Activated T-helper 1 cell treated with anti-CD3 and anti-CD28 coated beads, Interleukin-2, amount 50 U/mL, for 16 hours (primary cell): ENCODE data around the gene RABEPK.
"Not testable (repeated sequence)": the region's sequence is repeated elsewhere in the genome, so short reads cannot be mapped to it uniquely, and the experiment has no call there.

Source experiments
- DNase-seq, 2 donors: peaks; one replicate each; pipeline ENCODE4 v3.0.0-alpha.2; 2020; ENCODE audit warnings: low read depth in 1 of 2, low spot score in 1 of 2

The RABEPK gene

DNA sequence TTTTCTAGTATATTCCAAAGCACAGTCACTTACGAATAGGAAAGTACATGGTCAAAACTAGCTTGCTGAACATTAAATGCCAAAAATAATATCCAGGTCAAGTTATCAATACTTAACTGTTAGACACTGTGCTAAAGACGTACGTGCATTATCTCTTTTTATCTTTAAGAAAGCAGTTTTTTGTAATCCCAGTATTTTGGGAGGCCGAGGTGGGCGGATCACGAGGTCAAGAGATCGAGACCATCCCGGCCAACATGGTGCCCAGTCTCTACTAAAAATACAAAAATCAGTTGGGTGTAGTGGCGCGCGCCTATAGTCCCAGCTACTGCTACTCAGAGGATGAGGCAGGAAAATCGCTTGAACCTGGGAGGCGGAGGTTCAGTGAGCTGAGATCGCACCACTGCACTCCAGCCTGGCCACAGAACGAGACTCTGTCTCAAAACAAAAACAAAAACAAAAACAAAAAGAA lies 43.5 kb downstream of the RABEPK start:
- no peak for DNase-seq

DNA sequence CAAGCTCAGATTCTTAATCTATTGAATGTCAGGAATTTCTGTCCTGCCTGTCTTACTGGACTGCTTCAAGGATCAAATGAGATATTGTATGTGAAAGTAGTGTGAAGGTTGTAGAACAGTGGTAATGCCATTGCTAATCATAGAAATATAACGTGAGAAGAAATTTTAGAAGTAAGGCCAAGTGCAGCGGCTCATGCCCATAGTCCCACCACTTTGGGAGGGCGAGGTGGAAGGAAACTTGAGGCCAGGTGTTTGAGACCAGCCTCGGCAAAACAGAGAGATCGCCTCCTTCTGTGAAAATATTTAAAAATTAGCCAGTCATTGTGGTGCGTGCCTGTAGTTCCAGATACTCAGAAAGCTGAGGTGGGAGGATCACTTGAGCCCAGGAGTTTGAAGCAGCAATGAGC lies 45.9 kb downstream of the RABEPK start:
- DNase-seq, result no peak

- no peak for DNase-seq
These were observed 53.9 kb downstream of the RABEPK start for GRCh38 chr9:125254231-125254630.

DNA sequence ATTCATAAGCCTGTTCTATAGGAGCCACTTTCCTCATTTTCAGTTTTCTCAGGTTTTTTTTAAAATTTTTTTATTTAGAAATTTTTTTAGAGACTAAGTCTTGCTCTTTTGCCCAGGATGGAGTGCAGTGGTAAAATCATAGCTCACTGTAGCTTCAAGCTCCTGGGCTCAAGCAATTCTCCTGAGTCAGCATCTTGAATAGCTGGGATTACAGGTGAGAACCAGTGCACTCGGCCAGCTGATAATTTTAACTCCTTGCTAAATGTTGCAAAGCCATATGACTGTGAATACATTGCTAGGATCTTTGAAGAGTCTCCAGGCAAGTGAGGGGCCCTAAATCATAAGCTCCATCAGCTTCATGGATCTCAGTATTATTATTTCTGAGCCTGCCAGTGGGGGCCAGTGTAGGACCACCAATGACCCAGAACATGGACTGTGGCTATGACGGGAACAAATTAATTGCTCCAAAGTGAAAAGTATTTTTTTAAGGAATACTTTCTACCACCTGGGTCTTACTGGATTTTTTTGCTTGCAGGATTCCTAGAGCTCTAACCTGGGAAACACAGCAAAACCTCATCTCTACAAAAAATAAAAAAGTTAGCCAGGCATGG lies 55.5 kb downstream of the RABEPK start:
- no peak for DNase-seq

DNA sequence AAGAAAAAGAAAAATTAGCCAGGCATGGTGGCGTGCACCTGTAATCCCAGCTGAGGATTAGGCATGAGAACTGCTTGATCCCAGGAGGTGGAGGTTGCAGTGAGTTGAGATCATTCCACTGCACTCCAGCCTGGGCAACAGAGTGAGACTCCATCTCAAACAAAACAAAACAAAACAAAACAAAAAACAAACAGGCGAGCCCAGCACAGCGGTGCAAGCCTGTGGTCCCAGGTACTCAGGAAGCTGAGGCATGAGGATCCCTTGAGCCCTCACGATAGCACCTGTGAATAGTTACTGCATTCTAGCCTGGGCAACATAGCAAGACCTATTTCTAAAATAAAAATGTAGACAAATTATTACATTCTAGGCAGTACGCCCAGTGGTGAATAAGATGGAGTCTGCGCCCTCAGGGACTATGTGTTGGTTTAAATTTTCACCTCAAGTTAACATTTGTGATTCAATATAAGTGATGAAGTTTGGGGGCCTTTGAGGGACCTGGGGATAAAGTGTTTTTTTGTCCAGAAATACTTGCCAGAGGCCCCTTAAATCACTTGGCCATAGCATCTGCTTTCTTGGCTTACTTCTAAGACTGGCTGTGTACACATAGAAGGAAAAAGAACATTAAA lies 57.9 kb downstream of the RABEPK start:
- DNase-seq, result no peak

GRCh38 chr9:125258832-125259534 lies 58.6 kb downstream of the RABEPK start:
- no peak for DNase-seq

DNA sequence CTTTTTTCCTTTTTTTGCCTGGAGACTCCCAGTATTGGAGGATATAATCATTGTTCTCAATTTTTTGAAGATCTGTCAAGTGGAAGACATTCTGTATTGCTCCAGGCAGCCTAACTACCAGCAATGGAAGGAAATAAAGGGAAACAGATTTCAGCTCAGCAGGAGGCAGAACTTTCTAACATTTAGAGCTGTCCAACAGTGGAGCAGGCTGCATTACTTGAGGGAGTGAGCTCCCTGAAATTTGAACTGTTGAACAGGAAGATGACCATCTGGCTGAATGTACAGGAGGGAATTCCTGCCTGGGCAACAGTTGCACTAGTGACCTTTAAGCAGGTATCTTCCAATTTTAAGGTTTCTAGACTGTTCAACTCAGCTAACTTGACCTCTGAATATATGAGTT lies 60.2 kb downstream of the RABEPK start:
- no peak for DNase-seq

- peak; percentile 67 to 85 for DNase-seq
These were observed 61.4 kb downstream of the RABEPK start, which contains the start of gene GAPVD1 for GRCh38 chr9:125261501-125262293. Gene GAPVD1 (plus strand): TSS chr9:125261826. CDS start chr9:125298922, 37,096 bp downstream.

- no peak for DNase-seq
These were observed 62.1 kb downstream of the RABEPK start for GRCh38 chr9:125262294-125262991.

DNA sequence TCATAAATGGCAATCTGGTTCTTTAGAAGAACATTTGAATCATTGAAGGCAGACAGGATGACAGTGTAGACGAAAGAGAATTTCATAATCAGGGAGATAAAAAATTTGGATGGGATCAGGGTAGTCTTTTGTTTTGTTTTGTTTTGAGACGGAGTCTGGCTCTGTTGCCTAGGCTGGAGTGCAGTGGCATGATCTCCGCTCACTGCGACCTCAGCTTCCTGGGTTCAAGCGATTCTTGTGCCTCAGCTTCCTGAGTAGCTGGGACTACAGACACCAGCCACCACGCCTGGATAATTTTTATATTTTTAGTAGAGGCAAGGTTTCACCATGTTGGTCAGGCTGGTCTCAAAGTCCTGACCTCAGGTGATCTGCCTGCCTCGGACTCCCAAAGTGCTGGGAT lies 63.7 kb downstream of the RABEPK start:
- not testable (repeated sequence) for DNase-seq

GRCh38 chr9:125268394-125269013 lies 68.2 kb downstream of the RABEPK start:
- no peak for DNase-seq

- DNase-seq, result no peak
These were observed 68.7 kb downstream of the RABEPK start for GRCh38 chr9:125269014-125269397.

- DNase-seq, result no peak
These were observed 70.7 kb downstream of the RABEPK start for GRCh38 chr9:125271081-125271480.

- no peak for DNase-seq
These were observed 72.4 kb downstream of the RABEPK start for GRCh38 chr9:125272697-125273096.

- no peak for DNase-seq
These were observed 76.4 kb downstream of the RABEPK start for GRCh38 chr9:125276771-125277170.

- DNase-seq, result no peak
These were observed 77.1 kb downstream of the RABEPK start for GRCh38 chr9:125277411-125277810.

DNA sequence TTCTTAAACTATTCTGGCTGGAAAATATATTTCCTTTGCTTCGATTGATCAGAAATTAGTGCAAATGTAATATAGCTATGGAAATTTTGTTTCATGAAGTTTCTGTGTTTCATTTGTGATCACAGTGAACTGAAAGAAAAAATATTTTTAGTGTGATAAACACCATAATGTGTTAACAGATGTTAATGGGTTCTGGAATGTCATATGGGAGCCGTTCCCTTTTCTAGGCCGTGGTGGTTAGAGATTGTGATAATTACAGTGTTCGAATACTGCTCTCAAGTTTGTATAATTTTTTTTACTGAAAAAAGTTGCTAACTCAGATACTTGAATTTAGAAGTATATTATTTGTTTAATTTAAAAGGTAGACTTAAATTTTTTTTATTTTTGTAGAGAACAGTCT lies 80.6 kb downstream of the RABEPK start:
- no peak for DNase-seq
